HL-60 (cell line): ENCODE measurements around the gene SLC4A1.

Experiments
- DNase-seq, 2 experiments: peaks; one replicate each; pipeline ENCODE4 v3.0.0-alpha.2; 2010 to 2020; ENCODE audit warnings: low read depth in 1 of 2, low spot score in 1 of 2
- H3K27ac ChIP-seq: fragments of 250-450 bp; sonication (Bioruptor Pico); replicated peaks from 2 replicates; pipeline ENCODE4 v1.5.1; 2020; ENCODE audit warnings: mild to moderate bottlenecking, moderate library complexity
- H3K27me3 ChIP-seq: fragments of 250-450 bp; sonication (Bioruptor Pico); 2 replicates; pipeline ENCODE4 v1.5.1; 2021; ENCODE audit warnings: mild to moderate bottlenecking, moderate library complexity; ENCODE audit not compliant: insufficient read depth, poor library complexity, severe bottlenecking
- H3K4me3 ChIP-seq: replicated peaks from 2 replicates; pipeline ENCODE4 v1.5.1; 2011; ENCODE audit warnings: mild to moderate bottlenecking, control low read depth, low read length; ENCODE audit not compliant: insufficient read depth
- CTCF ChIP-seq: IDR thresholded peaks from one replicate; pipeline ENCODE4 v1.5.1; 2011; ENCODE audit warnings: low read length, control low read depth, inconsistent platforms; ENCODE audit not compliant: insufficient read depth
- GABPA ChIP-seq: IDR thresholded peaks from 2 replicates; pipeline ENCODE4 v1.6.1; 2012; ENCODE audit warnings: low read depth
- POLR2AphosphoS5 ChIP-seq: IDR thresholded peaks from 2 replicates; pipeline ENCODE4 v1.6.1; 2012; ENCODE audit warnings: low read depth
- SPI1 ChIP-seq: IDR thresholded peaks from 2 replicates; pipeline ENCODE4 v1.6.1; 2012; ENCODE audit warnings: low read depth, mild to moderate bottlenecking, borderline replicate concordance
- TF ChIP-seq, protein P1 (sequence below): IDR thresholded peaks from 2 replicates; pipeline ENCODE4 v1.6.1; 2012; ENCODE audit warnings: low read depth; ENCODE audit not compliant: insufficient replicate concordance

SLC4A1 gene

GRCh38 chr17:44267165-44267455 lies 825 bp downstream of the SLC4A1 start:
- Histone ChIP-seq H3K27ac (no peak overlapping the region), H3K4me3 (no peak overlapping the region), H3K27me3 (no peaks in the 10 kb centered on the region)
- no peak for TF ChIP-seq POLR2AphosphoS5
- no peak for TF ChIP-seq CTCF
- no peak for TF ChIP-seq SPI1
- no peak for DNase-seq

- no peak for DNase-seq
- TF ChIP-seq GABPA = no peak
- TF ChIP-seq POLR2AphosphoS5 = no peak
- no peak for TF ChIP-seq SPI1
- TF ChIP-seq, protein P1, sequence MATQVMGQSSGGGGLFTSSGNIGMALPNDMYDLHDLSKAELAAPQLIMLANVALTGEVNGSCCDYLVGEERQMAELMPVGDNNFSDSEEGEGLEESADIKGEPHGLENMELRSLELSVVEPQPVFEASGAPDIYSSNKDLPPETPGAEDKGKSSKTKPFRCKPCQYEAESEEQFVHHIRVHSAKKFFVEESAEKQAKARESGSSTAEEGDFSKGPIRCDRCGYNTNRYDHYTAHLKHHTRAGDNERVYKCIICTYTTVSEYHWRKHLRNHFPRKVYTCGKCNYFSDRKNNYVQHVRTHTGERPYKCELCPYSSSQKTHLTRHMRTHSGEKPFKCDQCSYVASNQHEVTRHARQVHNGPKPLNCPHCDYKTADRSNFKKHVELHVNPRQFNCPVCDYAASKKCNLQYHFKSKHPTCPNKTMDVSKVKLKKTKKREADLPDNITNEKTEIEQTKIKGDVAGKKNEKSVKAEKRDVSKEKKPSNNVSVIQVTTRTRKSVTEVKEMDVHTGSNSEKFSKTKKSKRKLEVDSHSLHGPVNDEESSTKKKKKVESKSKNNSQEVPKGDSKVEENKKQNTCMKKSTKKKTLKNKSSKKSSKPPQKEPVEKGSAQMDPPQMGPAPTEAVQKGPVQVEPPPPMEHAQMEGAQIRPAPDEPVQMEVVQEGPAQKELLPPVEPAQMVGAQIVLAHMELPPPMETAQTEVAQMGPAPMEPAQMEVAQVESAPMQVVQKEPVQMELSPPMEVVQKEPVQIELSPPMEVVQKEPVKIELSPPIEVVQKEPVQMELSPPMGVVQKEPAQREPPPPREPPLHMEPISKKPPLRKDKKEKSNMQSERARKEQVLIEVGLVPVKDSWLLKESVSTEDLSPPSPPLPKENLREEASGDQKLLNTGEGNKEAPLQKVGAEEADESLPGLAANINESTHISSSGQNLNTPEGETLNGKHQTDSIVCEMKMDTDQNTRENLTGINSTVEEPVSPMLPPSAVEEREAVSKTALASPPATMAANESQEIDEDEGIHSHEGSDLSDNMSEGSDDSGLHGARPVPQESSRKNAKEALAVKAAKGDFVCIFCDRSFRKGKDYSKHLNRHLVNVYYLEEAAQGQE = no peak
- no peak for TF ChIP-seq CTCF
These were observed 1.4 kb downstream of the SLC4A1 start for GRCh38 chr17:44266402-44267164.

DNA sequence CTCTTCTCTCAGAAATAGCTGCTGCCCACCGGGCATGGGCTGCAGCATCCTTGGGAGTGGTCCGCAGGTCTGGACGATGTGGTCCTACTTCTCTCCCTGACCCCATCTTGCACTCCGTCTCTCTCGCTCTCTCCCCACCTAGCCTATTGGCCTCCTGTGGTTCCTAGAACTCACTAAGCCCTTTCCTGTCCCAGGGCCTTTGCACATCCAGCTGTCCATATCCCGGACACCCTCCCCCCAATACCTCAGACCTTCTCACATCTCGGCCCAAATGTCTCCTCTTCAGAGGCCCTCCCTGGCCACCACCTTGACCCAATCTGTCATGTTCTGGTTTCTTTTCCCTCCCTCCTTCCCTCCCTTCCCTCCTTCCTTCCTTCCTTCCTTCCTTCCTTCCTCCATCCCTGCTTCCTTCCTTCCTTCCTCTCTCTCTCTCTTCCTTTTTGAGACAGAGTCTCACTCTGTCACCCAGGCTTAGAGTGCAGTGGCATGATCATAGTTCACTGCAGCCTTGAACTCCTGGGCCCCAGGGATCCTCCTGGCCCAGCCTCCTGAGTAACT lies 4.5 kb downstream of the SLC4A1 start:
- Histone ChIP-seq H3K27ac (no peak overlapping the region), H3K4me3 (no peak overlapping the region), H3K27me3 (no peaks in the 10 kb centered on the region)
- no peak for DNase-seq
- TF ChIP-seq GABPA = no peak
- TF ChIP-seq POLR2AphosphoS5 = no peak
- TF ChIP-seq, protein P1 = no peak
- TF ChIP-seq SPI1 = no peak
- TF ChIP-seq CTCF = no peak

More at GRCh38 chr17:44266402-44267164, 1.4 kb downstream of the SLC4A1 start:
- no peak overlapping the region for H3K27ac ChIP-seq
- H3K27me3 ChIP-seq = no peaks in the 10 kb centered on the region
- H3K4me3 ChIP-seq = no peak overlapping the region

- TF ChIP-seq, protein P1 = no peak
- TF ChIP-seq POLR2AphosphoS5 (no peak), SPI1 (no peak), GABPA (no peak), CTCF (no peak)
These were observed 5.2 kb downstream of the SLC4A1 start for GRCh38 chr17:44262654-44263225.

More at GRCh38 chr17:44262654-44263225, 5.2 kb downstream of the SLC4A1 start:
- DNase-seq = no peak
- no peak overlapping the region for H3K4me3 ChIP-seq
- no peak overlapping the region for H3K27ac ChIP-seq
- no peaks in the 10 kb centered on the region for H3K27me3 ChIP-seq
